HG02981 (cell line): ENCODE measurements around the gene KAT8.
"Not testable (repeated sequence)": the region's sequence is repeated elsewhere in the genome, so short reads cannot be mapped to it uniquely, and the experiment has no call there.

ENCODE experiments used
- ATAC-seq: cut with Tn5 transposase; IDR thresholded peaks from one replicate; pipeline ENCODE4 v1.9.1; 2021; ENCODE audit warnings: mild to moderate bottlenecking, moderate library complexity; ENCODE audit not compliant: unreplicated experiment

The KAT8 gene

GRCh38 chr16:31144418-31144817 is 27.0 kb downstream of the KAT8 start:
- ATAC-seq = not testable (repeated sequence)

GRCh38 chr16:31145398-31145990 is 28.0 kb downstream of the KAT8 start:
- ATAC-seq = no peak

GRCh38 chr16:31147574-31147973 is 30.1 kb downstream of the KAT8 start:
- ATAC-seq = no peak

- ATAC-seq = no peak
Observed at GRCh38 chr16:31148281-31148728, 30.8 kb downstream of the KAT8 start.

GRCh38 chr16:31148896-31149295 is 31.4 kb downstream of the KAT8 start:
- no peak for ATAC-seq

GRCh38 chr16:31149332-31149731 is 31.9 kb downstream of the KAT8 start:
- no peak for ATAC-seq

- ATAC-seq = no peak
Observed at GRCh38 chr16:31149894-31150890, 32.7 kb downstream of the KAT8 start, which contains the start of gene PRSS36. PRSS36 (minus strand) TSS chr16:31150066; CDS start chr16:31150035, 31 bp downstream.

- ATAC-seq = not testable (repeated sequence)
Observed at GRCh38 chr16:31150976-31151375, 33.5 kb downstream of the KAT8 start.

GRCh38 chr16:31157136-31157535 is 39.7 kb downstream of the KAT8 start:
- no peak for ATAC-seq

- ATAC-seq = no peak
Observed at GRCh38 chr16:31167315-31167714, 49.9 kb downstream of the KAT8 start.

- no peak for ATAC-seq
Observed at GRCh38 chr16:31168848-31169247, 51.4 kb downstream of the KAT8 start.

GRCh38 chr16:31170048-31170447 is 52.6 kb downstream of the KAT8 start:
- not testable (repeated sequence) for ATAC-seq

- no peak for ATAC-seq
Observed at GRCh38 chr16:31177136-31177535, 59.7 kb downstream of the KAT8 start.

GRCh38 chr16:31179219-31179746 is 61.8 kb downstream of the KAT8 start:
- ATAC-seq = no peak

- peak; percentile 47 for ATAC-seq
Observed at GRCh38 chr16:31179747-31180459, 62.4 kb downstream of the KAT8 start, which contains the start of gene FUS. FUS (plus strand) TSS chr16:31180139; CDS start chr16:31180215, 76 bp downstream.
